Left colon (tissue), 2 donors: ENCODE data around the gene VPS33B. TPM values are rescaled to one million over a fixed set of nuclear protein-coding genes. Genes with fewer than 3 reads are reported as not detected.
A peak's percentile ranks its signal among the peaks of the same experiment; 100 is the strongest.
"Not testable (repeated sequence)": the region's sequence is repeated elsewhere in the genome, so short reads cannot be mapped to it uniquely, and the experiment has no call there.

Source experiments
- ATAC-seq: fragments of 200-7000 bp; cut with Tn5 transposase; one replicate; pipeline ENCODE4 v1.9.1; 2020; ENCODE audit warnings: mild to moderate bottlenecking, moderate library complexity
- DNase-seq, 2 donors: peaks; one replicate each; pipeline ENCODE4 v3.0.0-alpha.2; 2020
- intact Hi-C, 2 donors: fragments of 100-400 bp; cut with DNase I in 1 of 2; cut with micrococcal nuclease in 1 of 2; formaldehyde crosslinking; loops; one replicate each; pipeline versions ENCODE4 v1.11.2 to v1.14.0; 2022; cut with DNase I, micrococcal nuclease
- total RNA-seq, 2 donors: library from RNA; stranded (reverse); fragmentation: NEBNext Ultra II Directional; extraction: Animal tissue kit (Norgen Biotek cat#: 25700); gene quantifications; one replicate each; pipeline ENCODE4 v1.2.1, GENCODE V29; 2021
- donor health status: DM: no; HTN: no; CAD: no.
- donor health status: DM: yes; HTN: yes; CAD: no.

Gene VPS33B
- total RNA-seq, 2 donors from 2014 or later = 15.1 to 16.9 TPM

- DNase-seq (no peak), ATAC-seq (no peak)
- intact Hi-C loops = no loop called here
Observed at GRCh38 chr15:91040856-91041255, 18.5 kb upstream of the VPS33B start.

GRCh38 chr15:91039996-91040395 is 17.6 kb upstream of the VPS33B start:
- no peak for ATAC-seq
- intact Hi-C loops = no loop called here
- DNase-seq = no peak

GRCh38 chr15:91032919-91033803 is 10.8 kb upstream of the VPS33B start:
- DNase-seq = peak; percentile 84 to 87
- intact Hi-C loops = no loop called here
- ATAC-seq = peak; percentile 98

GRCh38 chr15:91031796-91032195 is 9.4 kb upstream of the VPS33B start:
- intact Hi-C loops = no loop called here
- ATAC-seq (no peak), DNase-seq (no peak)

GRCh38 chr15:91027677-91028076 is 5.3 kb upstream of the VPS33B start:
- ATAC-seq = peak; percentile 72
- no peak for DNase-seq
- intact Hi-C loops = no loop called here

- intact Hi-C loops = no loop called here
- DNase-seq (no peak), ATAC-seq (no peak)
Observed at GRCh38 chr15:91023720-91024119, 1.3 kb upstream of the VPS33B start.

- ATAC-seq (peak; percentile 17), DNase-seq (no peak)
- intact Hi-C loops = no loop called here
Observed at GRCh38 chr15:91022832-91023129, 387 bp upstream of the VPS33B start.

GRCh38 chr15:91021516-91022074 is 799 bp downstream of the VPS33B start:
- intact Hi-C loops = no loop called here
- ATAC-seq = peak; percentile 17

GRCh38 chr15:91018158-91018557 is 4.2 kb downstream of the VPS33B start:
- no peak for DNase-seq
- no peak for ATAC-seq
- intact Hi-C loops = no loop called here

More at GRCh38 chr15:91021516-91022074, 799 bp downstream of the VPS33B start:
- DNase-seq = no peak

- intact Hi-C loops = no loop called here
- no peak for DNase-seq
- ATAC-seq = no peak
Observed at GRCh38 chr15:91017716-91018115, 4.7 kb downstream of the VPS33B start.

- DNase-seq, intact Hi-C loops, ATAC-seq: not testable (repeated sequence)
Observed at GRCh38 chr15:91013701-91014100, 8.7 kb downstream of the VPS33B start.

- DNase-seq (no peak), ATAC-seq (no peak)
- intact Hi-C loops = no loop called here
Observed at GRCh38 chr15:91007266-91007665, 15.1 kb downstream of the VPS33B start.

- DNase-seq (no peak), ATAC-seq (no peak)
- intact Hi-C loops = no loop called here
Observed at GRCh38 chr15:91001209-91001608, 21.2 kb downstream of the VPS33B start.

- ATAC-seq = no peak
- intact Hi-C loops = no loop called here
- DNase-seq = no peak
Observed at GRCh38 chr15:90998737-90999136, 23.7 kb downstream of the VPS33B start.

- intact Hi-C loops = no loop called here
- DNase-seq (peak; percentile 98 to 99), ATAC-seq (peak; percentile 97)
Observed at GRCh38 chr15:90994417-90995311, 27.7 kb downstream of the VPS33B start, which contains the start of gene PRC1. PRC1 (minus strand) TSS chr15:90994535; CDS start chr15:90994417, 118 bp downstream.

GRCh38 chr15:90994059-90994416 is 28.4 kb downstream of the VPS33B start:
- DNase-seq (no peak), ATAC-seq (peak; percentile 43)
- intact Hi-C loops = no loop called here

GRCh38 chr15:90991587-90992285 is 30.7 kb downstream of the VPS33B start:
- DNase-seq = no peak
- intact Hi-C loops = no loop called here
- no peak for ATAC-seq

- intact Hi-C loops = no loop called here
- DNase-seq (no peak), ATAC-seq (no peak)
Observed at GRCh38 chr15:90990446-90990845, 31.9 kb downstream of the VPS33B start.
